Hepatocyte (in vitro differentiated cells): Measurements from ENCODE around the gene DMRTC2. TPM values are rescaled to one million over a fixed set of nuclear protein-coding genes. Genes with fewer than 3 reads are reported as not detected.

ENCODE experiments used
- DNase-seq: peaks from one replicate; pipeline ENCODE4 v3.0.0-alpha.2; 2016; ENCODE audit warnings: low spot score
- H2AFZ ChIP-seq: fragments of 200-600 bp; sonication (generic); 2 replicates; pipeline ENCODE4 v1.6.0; 2016; ENCODE audit warnings: antibody characterized with exemption, mild to moderate bottlenecking
- H3K27ac ChIP-seq: fragments of 200-600 bp; sonication (generic); 2 replicates; pipeline ENCODE4 v1.5.1; 2016; ENCODE audit warnings: mild to moderate bottlenecking
- H3K27me3 ChIP-seq: fragments of 200-600 bp; sonication (generic); 2 replicates; pipeline ENCODE4 v1.6.1; 2016
- H3K36me3 ChIP-seq: fragments of 200-600 bp; sonication (generic); replicated peaks from 2 replicates; pipeline ENCODE4 v1.5.1; 2016; ENCODE audit warnings: low read depth; ENCODE audit not compliant: insufficient read depth
- H3K4me1 ChIP-seq: fragments of 200-600 bp; sonication (generic); 2 replicates; pipeline ENCODE4 v1.5.1; 2016; ENCODE audit warnings: mild to moderate bottlenecking, moderate library complexity; ENCODE audit not compliant: insufficient read depth
- H3K4me2 ChIP-seq: fragments of 200-600 bp; sonication (generic); 2 replicates; pipeline ENCODE4 v1.6.0; 2016
- H3K4me3 ChIP-seq: fragments of 200-600 bp; sonication (generic); 2 replicates; pipeline ENCODE4 v1.5.1; 2016; ENCODE audit warnings: mild to moderate bottlenecking
- H3K79me2 ChIP-seq: fragments of 200-600 bp; sonication (generic); 2 replicates; pipeline ENCODE4 v1.6.0; 2017; ENCODE audit warnings: mild to moderate bottlenecking
- H3K9me2 ChIP-seq: fragments of 200-600 bp; sonication (generic); replicated peaks from 2 replicates; pipeline ENCODE4 v1.6.0; 2017; ENCODE audit warnings: mild to moderate bottlenecking; ENCODE audit not compliant: insufficient read depth
- H3K9me3 ChIP-seq: fragments of 200-600 bp; sonication (generic); 2 replicates; pipeline ENCODE4 v1.5.1; 2016; ENCODE audit warnings: low read depth, mild to moderate bottlenecking
- H4K20me1 ChIP-seq: fragments of 200-600 bp; sonication (generic); 2 replicates; pipeline ENCODE4 v1.6.0; 2016; ENCODE audit warnings: mild to moderate bottlenecking; ENCODE audit not compliant: insufficient read depth, poor library complexity, severe bottlenecking
- CTCF ChIP-seq: fragments of 200-600 bp; sonication (generic); IDR thresholded peaks from 2 replicates; pipeline ENCODE4 v1.5.1; 2016; ENCODE audit warnings: antibody characterized with exemption, mild to moderate bottlenecking; ENCODE audit not compliant: poor library complexity
- EZH2 ChIP-seq: fragments of 200-600 bp; sonication (generic); IDR thresholded peaks from 2 replicates; pipeline ENCODE4 v1.6.1; 2016; ENCODE audit warnings: antibody characterized with exemption, mild to moderate bottlenecking, borderline replicate concordance
- EZH2phosphoT487 ChIP-seq: fragments of 200-600 bp; sonication (generic); IDR thresholded peaks from one replicate; pipeline ENCODE4 v1.6.1; 2018; ENCODE audit warnings: antibody characterized with exemption, mild to moderate bottlenecking, low read depth, moderate library complexity; ENCODE audit not compliant: unreplicated experiment, severe bottlenecking
- WGBS: methylation state at CpG from one replicate; pipeline ENCODE4 v1.1.6; 2016; ENCODE audit warnings: low lambda C conversion rate; ENCODE audit errors: missing lambda C conversion rate; 5-methylcytosine and 5-hydroxymethylcytosine counted together
- polyA plus RNA-seq: library from polyadenylated mRNA; unstranded; fragments of >200 nt; fragmentation: Nextera tagmentation; extraction: Ambion mirVana; gene quantifications from 2 replicates; pipeline ENCODE4 v1.2.1, GENCODE V29; 2016
- total RNA-seq: library from RNA; depleted of rRNA; stranded (reverse); fragments of >200 nt; gene quantifications from 2 replicates; pipeline ENCODE4 v1.2.3, GENCODE V29; 2014

Gene DMRTC2
- total and polyA plus RNA-seq, 2 experiments from 2014 or later, result not detected

GRCh38 chr19:41801031-41801430 lies 43.8 kb upstream of the DMRTC2 start:
- no peaks in the 10 kb centered on the region for H3K36me3 ChIP-seq
- H3K9me2 ChIP-seq, result no peaks in the 10 kb centered on the region
- WGBS, result 50% methylated on average over 4 of the region's 4 CpGs
- no peak overlapping the region for H3K27ac ChIP-seq
- no peak overlapping the region for H3K4me3 ChIP-seq
- no peak for DNase-seq
- no peaks in the 10 kb centered on the region for H3K27me3 ChIP-seq
- no peaks in the 10 kb centered on the region for H3K4me1 ChIP-seq
- H2AFZ ChIP-seq, result no peak overlapping the region
- H4K20me1 ChIP-seq, result no peaks in the 10 kb centered on the region
- H3K9me3 ChIP-seq, result no peaks in the 10 kb centered on the region
- H3K79me2 ChIP-seq, result no peaks in the 10 kb centered on the region
- H3K4me2 ChIP-seq, result no peak overlapping the region
- TF ChIP-seq EZH2 (no peak), CTCF (no peak), EZH2phosphoT487 (no peak)

- H3K27ac ChIP-seq, result no peak overlapping the region
- no peak overlapping the region for H3K4me2 ChIP-seq
- no peaks in the 10 kb centered on the region for H3K79me2 ChIP-seq
- DNase-seq, result no peak
- no peaks in the 10 kb centered on the region for H3K36me3 ChIP-seq
- 39% methylated on average over 2 of the region's 2 CpGs for WGBS
- H2AFZ ChIP-seq, result no peak overlapping the region
- TF ChIP-seq EZH2 (no peak), CTCF (no peak), EZH2phosphoT487 (no peak)
- H4K20me1 ChIP-seq, result no peaks in the 10 kb centered on the region
- no peaks in the 10 kb centered on the region for H3K4me1 ChIP-seq
- no peaks in the 10 kb centered on the region for H3K9me2 ChIP-seq
- H3K9me3 ChIP-seq, result no peaks in the 10 kb centered on the region
- H3K4me3 ChIP-seq, result no peak overlapping the region
- H3K27me3 ChIP-seq, result no peaks in the 10 kb centered on the region
Measured at GRCh38 chr19:41801792-41802211, 43.0 kb upstream of the DMRTC2 start.

- H3K27me3 ChIP-seq, result no peaks in the 10 kb centered on the region
- WGBS, result 70% methylated on average over 2 of the region's 2 CpGs
- H3K36me3 ChIP-seq, result no peaks in the 10 kb centered on the region
- H3K4me3 ChIP-seq, result no peak overlapping the region
- H3K27ac ChIP-seq, result no peak overlapping the region
- H3K79me2 ChIP-seq, result no peaks in the 10 kb centered on the region
- no peaks in the 10 kb centered on the region for H3K9me2 ChIP-seq
- H2AFZ ChIP-seq, result no peak overlapping the region
- H3K9me3 ChIP-seq, result no peaks in the 10 kb centered on the region
- TF ChIP-seq EZH2phosphoT487 (no peak), EZH2 (no peak), CTCF (no peak)
- no peak overlapping the region for H3K4me2 ChIP-seq
- H4K20me1 ChIP-seq, result no peaks in the 10 kb centered on the region
- no peak for DNase-seq
- H3K4me1 ChIP-seq, result no peaks in the 10 kb centered on the region
Measured at GRCh38 chr19:41802770-41803169, 42.1 kb upstream of the DMRTC2 start.

GRCh38 chr19:41804336-41804735 lies 40.5 kb upstream of the DMRTC2 start:
- H3K4me3 ChIP-seq, result no peak overlapping the region
- no peak for TF ChIP-seq CTCF
- no peak for TF ChIP-seq EZH2phosphoT487
- TF ChIP-seq EZH2, result no peak
- H3K4me1 ChIP-seq, result no peaks in the 10 kb centered on the region
- no peak for DNase-seq
- H3K9me3 ChIP-seq, result no peaks in the 10 kb centered on the region
- H3K27ac ChIP-seq, result no peak overlapping the region
- H3K36me3 ChIP-seq, result no peaks in the 10 kb centered on the region
- H2AFZ ChIP-seq, result no peak overlapping the region
- no peaks in the 10 kb centered on the region for H3K27me3 ChIP-seq
- no peak overlapping the region for H3K4me2 ChIP-seq
- H3K79me2 ChIP-seq, result no peaks in the 10 kb centered on the region
- H4K20me1 ChIP-seq, result no peaks in the 10 kb centered on the region
- WGBS, result 86% methylated on average over 3 of the region's 3 CpGs
- H3K9me2 ChIP-seq, result no peaks in the 10 kb centered on the region
